ENCODE data around the gene OSGIN1.

The OSGIN1 gene

DNA sequence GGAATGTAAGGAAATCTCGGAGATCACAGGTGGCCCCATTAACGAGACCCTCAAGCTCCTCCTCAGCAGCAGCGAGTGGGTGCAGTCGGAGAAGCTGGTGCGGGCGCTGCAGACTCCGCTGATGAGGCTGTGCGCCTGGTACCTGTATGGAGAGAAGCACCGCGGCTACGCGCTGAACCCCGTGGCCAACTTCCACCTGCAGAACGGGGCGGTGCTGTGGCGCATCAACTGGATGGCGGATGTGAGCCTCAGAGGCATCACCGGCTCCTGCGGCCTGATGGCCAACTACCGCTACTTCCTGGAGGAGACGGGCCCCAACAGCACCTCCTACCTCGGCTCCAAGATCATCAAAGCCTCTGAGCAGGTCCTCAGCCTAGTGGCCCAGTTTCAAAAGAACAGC lies 38.0 kb upstream of the OSGIN1 start:
- Histone ChIP-seq H3K4ac (ENCODE audit: low read depth, low read length) (no peak overlapping the region), H2BK120ac (ENCODE audit: low read depth, low read length) (no peak overlapping the region), H2AK5ac (ENCODE audit: low read length) (no peak overlapping the region), H3K9ac (ENCODE audit: low read length) (no peak overlapping the region), H3K27ac (ENCODE audit: low read depth, low read length) (no peak overlapping the region), H3K4me1 (ENCODE audit: control insufficient read depth, low read depth, low read length) (peaks cover 16% of the 10 kb centered on the region), H2BK15ac (replicated peaks; ENCODE audit: low read depth) (no peak overlapping the region), H3K18ac (ENCODE audit: low read length) (no peak overlapping the region), H3K36me3 (ENCODE audit: control insufficient read depth, insufficient read depth, low read length) (peaks cover 20% of the 10 kb centered on the region), H2BK5ac (ENCODE audit: low read length) (no peak overlapping the region), H3K4me3 (ENCODE audit: low read length) (no peak overlapping the region), H3K79me2 (ENCODE audit: control insufficient read depth, insufficient read depth, low read length) (no peaks in the 10 kb centered on the region), H3K4me2 (ENCODE audit: low read length) (no peak overlapping the region), H4K5ac (ENCODE audit: low read length) (no peak overlapping the region), H3K56ac (ENCODE audit: low read length) (no peak overlapping the region), H3K79me1 (ENCODE audit: low read length) (no peaks in the 10 kb centered on the region), H3K23ac (ENCODE audit: low read length) (no peak overlapping the region), H3K27me3 (ENCODE audit: insufficient read depth, low read length, poor library complexity) (no peaks in the 10 kb centered on the region), H4K8ac (ENCODE audit: low read depth, low read length) (no peak overlapping the region)
- no peak for DNase-seq
- WGBS (ENCODE audit: extremely low coverage, insufficient coverage, low lambda C conversion rate): no CpG with 5 or more reads among the region's 22 CpGs

DNA sequence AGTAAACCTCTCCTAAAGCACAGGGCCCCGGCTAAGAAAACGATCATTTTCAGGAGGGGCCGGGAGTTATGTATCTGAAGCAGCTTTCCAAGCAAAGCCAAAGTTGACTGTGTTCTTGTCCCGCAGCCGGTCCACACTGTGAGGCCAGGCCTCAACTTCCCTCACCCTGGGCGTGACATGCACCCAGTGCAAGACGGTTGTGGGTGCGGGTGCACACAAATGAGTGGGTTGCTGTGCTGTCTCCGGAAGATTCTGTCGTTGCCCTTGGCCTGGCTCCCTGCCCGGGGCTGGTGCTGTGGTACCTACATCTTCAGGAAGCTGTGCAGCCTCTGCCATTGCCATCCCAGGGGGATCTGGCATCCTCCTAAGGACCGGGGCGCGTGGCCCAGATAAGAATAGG lies 37.5 kb upstream of the OSGIN1 start:
- no peak overlapping the region for H2BK15ac ChIP-seq (replicated peaks; ENCODE audit: low read depth)
- H3K4me2 ChIP-seq (ENCODE audit: low read length): no peak overlapping the region
- no peak overlapping the region for H3K27ac ChIP-seq (ENCODE audit: low read depth, low read length)
- no peak overlapping the region for H3K18ac ChIP-seq (ENCODE audit: low read length)
- WGBS (ENCODE audit: extremely low coverage, insufficient coverage, low lambda C conversion rate): no CpG with 5 or more reads among the region's 14 CpGs
- H2BK5ac ChIP-seq (ENCODE audit: low read length): no peak overlapping the region
- H3K9ac ChIP-seq (ENCODE audit: low read length): no peak overlapping the region
- no peak for DNase-seq
- no peak overlapping the region for H3K4ac ChIP-seq (ENCODE audit: low read depth, low read length)
- no peak overlapping the region for H3K4me3 ChIP-seq (ENCODE audit: low read length)
- H3K27me3 ChIP-seq (ENCODE audit: insufficient read depth, low read length, poor library complexity): no peaks in the 10 kb centered on the region
- peaks cover 16% of the 10 kb centered on the region for H3K4me1 ChIP-seq (ENCODE audit: control insufficient read depth, low read depth, low read length)
- H4K8ac ChIP-seq (ENCODE audit: low read depth, low read length): no peak overlapping the region
- no peaks in the 10 kb centered on the region for H3K79me2 ChIP-seq (ENCODE audit: control insufficient read depth, insufficient read depth, low read length)
- no peak overlapping the region for H4K5ac ChIP-seq (ENCODE audit: low read length)
- H3K36me3 ChIP-seq (ENCODE audit: control insufficient read depth, insufficient read depth, low read length): peaks cover 20% of the 10 kb centered on the region
- H2BK120ac ChIP-seq (ENCODE audit: low read depth, low read length): no peak overlapping the region
- no peaks in the 10 kb centered on the region for H3K79me1 ChIP-seq (ENCODE audit: low read length)
- no peak overlapping the region for H3K23ac ChIP-seq (ENCODE audit: low read length)
- H3K56ac ChIP-seq (ENCODE audit: low read length): no peak overlapping the region
- no peak overlapping the region for H2AK5ac ChIP-seq (ENCODE audit: low read length)

DNA sequence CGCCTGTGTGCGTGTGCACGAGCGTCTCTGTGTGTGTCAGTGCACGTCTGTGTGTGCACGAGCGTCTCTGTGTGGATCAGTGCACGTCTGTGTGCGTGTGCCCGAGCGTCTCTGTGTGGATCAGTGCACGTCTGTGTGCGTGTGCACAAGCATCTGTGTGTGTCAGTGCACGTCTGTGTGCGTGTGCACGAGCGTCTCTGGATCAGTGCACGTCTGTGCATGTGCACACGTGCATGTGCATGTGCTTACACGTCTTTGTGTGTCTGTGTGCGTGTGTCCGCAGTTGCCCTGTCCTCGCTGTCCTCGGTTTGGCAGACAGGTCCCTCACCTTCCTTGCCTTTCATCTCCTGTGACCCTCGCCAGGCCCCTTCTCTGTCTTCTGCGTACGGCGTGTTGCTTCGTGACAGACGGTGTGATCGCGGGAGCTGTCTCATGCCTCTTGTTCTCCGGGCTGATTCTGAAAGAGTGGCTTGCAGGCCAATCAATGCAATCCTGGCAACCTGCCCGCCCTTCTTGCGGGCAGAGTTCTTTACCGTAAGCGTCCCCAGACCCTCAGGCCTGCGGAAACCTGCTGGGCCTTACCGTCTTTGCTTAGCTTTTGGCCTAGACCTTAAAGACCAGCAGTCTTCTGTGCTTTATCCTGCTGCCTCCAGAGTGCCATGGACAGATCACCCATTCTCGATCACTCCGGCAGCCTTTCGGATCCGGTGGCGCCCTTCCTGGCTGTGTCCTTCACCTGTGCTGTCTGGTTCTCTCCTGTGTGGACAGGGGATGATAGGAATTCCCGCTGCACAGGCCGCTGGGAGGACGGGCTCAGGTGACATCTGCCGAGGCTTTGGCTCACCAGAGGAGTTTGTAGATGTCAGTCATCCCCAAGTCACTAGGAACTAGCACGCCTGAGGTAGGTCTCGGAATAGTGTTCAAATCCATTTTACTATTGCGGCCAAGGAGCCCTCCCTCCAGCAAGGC lies 35.6 kb upstream of the OSGIN1 start:
- no CpG with 5 or more reads among the region's 51 CpGs for WGBS (ENCODE audit: extremely low coverage, insufficient coverage, low lambda C conversion rate)
- Histone ChIP-seq H3K79me1 (ENCODE audit: low read length) (no peaks in the 10 kb centered on the region), H3K36me3 (ENCODE audit: control insufficient read depth, insufficient read depth, low read length) (peaks cover 20% of the 10 kb centered on the region), H4K5ac (ENCODE audit: low read length) (no peak overlapping the region), H2BK120ac (ENCODE audit: low read depth, low read length) (no peak overlapping the region), H2BK15ac (replicated peaks; ENCODE audit: low read depth) (no peak overlapping the region), H2BK5ac (ENCODE audit: low read length) (no peak overlapping the region), H3K9ac (ENCODE audit: low read length) (no peak overlapping the region), H3K79me2 (ENCODE audit: control insufficient read depth, insufficient read depth, low read length) (no peaks in the 10 kb centered on the region), H3K56ac (ENCODE audit: low read length) (no peak overlapping the region), H3K27me3 (ENCODE audit: insufficient read depth, low read length, poor library complexity) (no peaks in the 10 kb centered on the region), H3K4me2 (ENCODE audit: low read length) (no peak overlapping the region), H3K23ac (ENCODE audit: low read length) (no peak overlapping the region), H3K4me1 (ENCODE audit: control insufficient read depth, low read depth, low read length) (peaks cover 6% of the 10 kb centered on the region), H3K18ac (ENCODE audit: low read length) (no peak overlapping the region), H4K8ac (ENCODE audit: low read depth, low read length) (no peak overlapping the region), H3K4me3 (ENCODE audit: low read length) (no peak overlapping the region), H3K4ac (ENCODE audit: low read depth, low read length) (no peak overlapping the region), H2AK5ac (ENCODE audit: low read length) (no peak overlapping the region), H3K27ac (ENCODE audit: low read depth, low read length) (no peak overlapping the region)
- no peak for DNase-seq

DNA sequence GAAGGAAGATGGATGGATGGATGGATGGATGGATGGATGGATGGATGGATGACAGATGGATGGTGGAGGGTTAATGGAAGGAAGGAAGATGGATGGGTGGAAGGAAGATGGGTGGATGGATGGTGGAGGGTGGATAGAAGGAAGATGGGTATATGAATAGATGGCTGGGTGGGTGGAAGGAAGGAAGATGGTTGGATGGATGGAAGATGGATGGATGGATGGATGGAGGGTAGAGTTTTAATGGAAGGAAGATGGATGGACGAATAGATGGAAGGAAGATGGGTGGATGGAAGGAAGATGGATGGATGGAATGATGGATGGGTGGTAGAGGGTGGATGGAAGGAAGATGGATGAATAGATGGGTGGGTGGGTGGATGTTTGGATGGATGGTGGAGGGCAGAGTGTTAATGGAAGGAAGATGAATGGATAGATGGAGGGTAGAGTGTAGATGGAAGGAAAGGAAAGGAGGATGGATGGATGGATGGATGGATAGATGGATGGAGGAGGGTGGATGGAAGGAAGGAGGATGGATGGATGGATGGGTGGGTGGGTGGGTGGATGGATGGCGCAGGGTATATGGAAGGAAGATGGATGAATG lies 32.0 kb upstream of the OSGIN1 start:
- H3K23ac ChIP-seq (ENCODE audit: low read length): no peak overlapping the region

DNA sequence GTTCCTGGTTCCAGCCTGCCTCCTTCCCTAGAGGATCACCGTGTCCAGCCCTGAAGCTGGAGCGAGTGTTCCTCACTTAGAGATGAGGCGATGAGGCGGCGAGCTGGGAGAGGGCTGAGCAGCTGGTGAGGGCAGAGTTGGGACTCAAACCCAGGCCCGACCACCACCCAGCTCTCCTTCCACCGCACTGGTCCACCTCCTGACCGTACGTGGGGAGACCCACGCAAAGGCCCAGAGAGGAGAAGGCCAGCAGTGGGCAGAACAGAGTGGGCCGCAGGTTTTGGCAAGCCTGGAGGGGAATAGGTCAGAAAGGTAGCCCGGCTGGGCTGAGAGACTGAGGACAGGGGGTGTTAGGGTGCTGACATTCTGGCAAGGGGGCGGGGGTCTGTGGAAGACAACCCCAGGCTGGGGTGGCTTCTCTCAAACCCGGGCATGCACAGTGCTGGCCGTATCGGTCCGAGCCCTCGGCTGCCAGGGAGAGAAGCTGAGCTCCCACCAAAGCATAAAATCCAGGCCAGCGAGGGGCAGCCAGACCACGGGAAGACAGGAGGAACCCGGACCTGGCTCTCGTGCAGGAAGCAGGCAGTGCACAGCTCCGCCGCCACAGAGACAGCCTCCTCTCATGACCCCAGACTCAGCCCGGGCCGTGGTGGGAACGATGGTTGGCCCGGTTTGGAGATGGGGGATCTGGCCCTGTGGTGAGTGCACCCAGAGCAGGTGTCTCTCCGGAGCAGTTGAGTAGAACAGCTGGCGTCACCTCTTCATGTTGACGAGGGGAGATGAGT lies 29.3 kb upstream of the OSGIN1 start:
- Histone ChIP-seq H4K8ac (ENCODE audit: low read depth, low read length) (no peak overlapping the region), H3K9ac (ENCODE audit: low read length) (no peak overlapping the region), H2AK5ac (ENCODE audit: low read length) (no peak overlapping the region), H3K36me3 (ENCODE audit: control insufficient read depth, insufficient read depth, low read length) (peaks cover 9% of the 10 kb centered on the region), H3K4ac (ENCODE audit: low read depth, low read length) (no peak overlapping the region), H3K4me2 (ENCODE audit: low read length) (no peak overlapping the region), H3K4me1 (ENCODE audit: control insufficient read depth, low read depth, low read length) (peaks cover 3% of the 10 kb centered on the region), H3K56ac (ENCODE audit: low read length) (no peak overlapping the region), H3K79me2 (ENCODE audit: control insufficient read depth, insufficient read depth, low read length) (no peaks in the 10 kb centered on the region), H3K79me1 (ENCODE audit: low read length) (no peaks in the 10 kb centered on the region), H3K27ac (ENCODE audit: low read depth, low read length) (no peak overlapping the region), H4K5ac (ENCODE audit: low read length) (no peak overlapping the region), H3K27me3 (ENCODE audit: insufficient read depth, low read length, poor library complexity) (no peaks in the 10 kb centered on the region), H3K18ac (ENCODE audit: low read length) (no peak overlapping the region), H2BK15ac (replicated peaks; ENCODE audit: low read depth) (no peak overlapping the region), H3K23ac (ENCODE audit: low read length) (no peak overlapping the region), H2BK120ac (ENCODE audit: low read depth, low read length) (no peak overlapping the region), H3K4me3 (ENCODE audit: low read length) (no peak overlapping the region), H2BK5ac (ENCODE audit: low read length) (no peak overlapping the region)
- DNase-seq: no peak
- WGBS (ENCODE audit: extremely low coverage, insufficient coverage, low lambda C conversion rate): no CpG with 5 or more reads among the region's 31 CpGs

More for the DNA sequence above, 32.0 kb upstream of the OSGIN1 start:
- no peak overlapping the region for H2AK5ac ChIP-seq (ENCODE audit: low read length)
- H3K27me3 ChIP-seq (ENCODE audit: insufficient read depth, low read length, poor library complexity): no peaks in the 10 kb centered on the region
- H3K18ac ChIP-seq (ENCODE audit: low read length): no peak overlapping the region
- H3K36me3 ChIP-seq (ENCODE audit: control insufficient read depth, insufficient read depth, low read length): peaks cover 17% of the 10 kb centered on the region
- no peak overlapping the region for H4K8ac ChIP-seq (ENCODE audit: low read depth, low read length)
- no peak overlapping the region for H3K27ac ChIP-seq (ENCODE audit: low read depth, low read length)
- no peak overlapping the region for H4K5ac ChIP-seq (ENCODE audit: low read length)
- no peaks in the 10 kb centered on the region for H3K79me2 ChIP-seq (ENCODE audit: control insufficient read depth, insufficient read depth, low read length)
- H3K4me3 ChIP-seq (ENCODE audit: low read length): no peak overlapping the region
- 100% methylated on average over 2 of the region's 2 CpGs for WGBS (ENCODE audit: extremely low coverage, insufficient coverage, low lambda C conversion rate)
- no peak overlapping the region for H2BK5ac ChIP-seq (ENCODE audit: low read length)
- no peak overlapping the region for H3K56ac ChIP-seq (ENCODE audit: low read length)
- no peak overlapping the region for H3K4ac ChIP-seq (ENCODE audit: low read depth, low read length)
- no peak overlapping the region for H2BK15ac ChIP-seq (replicated peaks; ENCODE audit: low read depth)
- no peaks in the 10 kb centered on the region for H3K79me1 ChIP-seq (ENCODE audit: low read length)
- no peaks in the 10 kb centered on the region for H3K4me1 ChIP-seq (ENCODE audit: control insufficient read depth, low read depth, low read length)
- H2BK120ac ChIP-seq (ENCODE audit: low read depth, low read length): no peak overlapping the region
- no peak overlapping the region for H3K9ac ChIP-seq (ENCODE audit: low read length)
- DNase-seq: no peak
- H3K4me2 ChIP-seq (ENCODE audit: low read length): no peak overlapping the region

Measured in mesendoderm (in vitro differentiated cells).